PC-3 (cell line): Measurements from ENCODE around the gene POLD2. TPM values are rescaled to one million over a fixed set of nuclear protein-coding genes. Genes with fewer than 3 reads are reported as not detected.

Source experiments
- ATAC-seq: fragments of 200-7000 bp; cut with Tn5 transposase; 2 replicates; pipeline ENCODE4 v1.9.1; 2020; ENCODE audit warnings: mild to moderate bottlenecking, moderate library complexity
- BruUV-seq: library from RNA; stranded (reverse); fragments of 400-500 nt; replicated peaks from 2 replicates; lab custom pipeline; 2021; lab: Mats Ljungman, UMichigan
- CTCF ChIA-PET: fragments of 300-600 bp; sonication (Branson Sonifier 250); formaldehyde crosslinking; loops from one replicate; lab custom pipeline; 2022; ENCODE audit warnings: antibody characterized with exemption; lab: Charles Lee
- POLR2A ChIA-PET: fragments of 300-600 bp; sonication (Branson Sonifier 250); formaldehyde crosslinking; loops from one replicate; lab custom pipeline; 2022; ENCODE audit warnings: antibody characterized with exemption; ENCODE audit not compliant: unreplicated experiment; lab: Charles Lee
- DNase-seq: peaks from one replicate; pipeline ENCODE4 v3.0.0-alpha.2; 2015
- H2AFZ ChIP-seq: fragments of 300-600 bp; sonication (generic); 2 replicates; pipeline ENCODE4 v1.6.0; 2016; ENCODE audit warnings: antibody characterized with exemption, low read length
- H3F3A ChIP-seq: fragments of 300-600 bp; sonication (generic); one replicate; pipeline ENCODE4 v1.6.0; 2017; ENCODE audit warnings: antibody characterized with exemption, low read length, control low read depth, mild to moderate bottlenecking; ENCODE audit not compliant: unreplicated experiment
- H3K27ac ChIP-seq: fragments of 300-600 bp; sonication (generic); 2 replicates; pipeline ENCODE4 v1.5.1; 2016; ENCODE audit warnings: mild to moderate bottlenecking, low read length
- H3K27me3 ChIP-seq: fragments of 300-600 bp; sonication (generic); 2 replicates; pipeline ENCODE4 v1.6.1; 2016; ENCODE audit warnings: low read length, mixed read lengths
- H3K36me3 ChIP-seq: fragments of 300-600 bp; sonication (generic); 2 replicates; pipeline ENCODE4 v1.6.1; 2016; ENCODE audit warnings: low read depth, mixed run types, low read length, mixed read lengths
- H3K4me1 ChIP-seq: fragments of 300-600 bp; sonication (generic); 2 replicates; pipeline ENCODE4 v1.5.1; 2016; ENCODE audit warnings: low read length; ENCODE audit not compliant: insufficient read depth
- H3K4me2 ChIP-seq: fragments of 300-600 bp; sonication (generic); 2 replicates; pipeline ENCODE4 v1.6.0; 2016; ENCODE audit warnings: low read length
- H3K4me3 ChIP-seq: fragments of 300-600 bp; sonication (generic); 2 replicates; pipeline ENCODE4 v1.5.1; 2016; ENCODE audit warnings: mild to moderate bottlenecking, low read length, mixed read lengths
- H3K79me2 ChIP-seq: fragments of 300-600 bp; sonication (generic); 2 replicates; pipeline ENCODE4 v1.6.1; 2017; ENCODE audit warnings: low read length, mixed read lengths
- H3K9ac ChIP-seq: fragments of 300-600 bp; sonication (generic); 2 replicates; pipeline ENCODE4 v1.6.0; 2016; ENCODE audit warnings: mild to moderate bottlenecking, low read length
- H3K9me2 ChIP-seq: fragments of 300-600 bp; sonication (generic); replicated peaks from 2 replicates; pipeline ENCODE4 v1.6.1; 2016; ENCODE audit warnings: mixed run types, low read length, mixed read lengths
- H3K9me3 ChIP-seq: fragments of 300-600 bp; sonication (generic); 2 replicates; pipeline ENCODE4 v1.6.1; 2016; ENCODE audit warnings: low read length, mixed read lengths
- H4K20me1 ChIP-seq: fragments of 300-600 bp; sonication (generic); 2 replicates; pipeline ENCODE4 v1.6.1; 2016; ENCODE audit warnings: low read length, mixed read lengths
- CTCF ChIP-seq: fragments of 300-600 bp; sonication (generic); conservative IDR thresholded peaks from 2 replicates; pipeline ENCODE4 v1.5.1; 2017; ENCODE audit warnings: antibody characterized with exemption, low read depth, mild to moderate bottlenecking, low read length
- EZH2 ChIP-seq: fragments of 300-600 bp; sonication (generic); IDR thresholded peaks from one replicate; pipeline ENCODE4 v1.6.1; 2017; ENCODE audit warnings: antibody characterized with exemption, mild to moderate bottlenecking, low read length; ENCODE audit not compliant: unreplicated experiment
- EZH2phosphoT487 ChIP-seq: fragments of 300-600 bp; sonication (generic); IDR thresholded peaks from 2 replicates; pipeline ENCODE4 v1.6.1; 2018; ENCODE audit warnings: mild to moderate bottlenecking, antibody characterized with exemption, low read length, borderline replicate concordance
- intact Hi-C: fragments of 100-400 bp; cut with micrococcal nuclease; formaldehyde crosslinking; loops from 2 replicates; pipeline ENCODE4 v1.9.0; 2023
- total RNA-seq: library from RNA; depleted of rRNA; stranded (reverse); fragments of >200 nt; gene quantifications from 2 replicates; pipeline ENCODE4 v1.2.3, GENCODE V29; 2014

POLD2 gene
- total RNA-seq, 1 experiment from 2014 or later: 224 TPM

GRCh38 chr7:44101303-44101965 is 21.9 kb downstream of the POLD2 start:
- POLR2A ChIA-PET: no interaction called here
- no peak overlapping the region for H3K4me2 ChIP-seq
- DNase-seq (no peak), ATAC-seq (no peak)
- CTCF ChIA-PET: no interaction called here
- no peaks in the 10 kb centered on the region for H3K79me2 ChIP-seq
- H4K20me1 ChIP-seq: no peaks in the 10 kb centered on the region
- H3K27ac ChIP-seq: no peak overlapping the region
- H3F3A ChIP-seq: no peaks in the 10 kb centered on the region
- intact Hi-C loops: no loop called here
- no peaks in the 10 kb centered on the region for H3K9me3 ChIP-seq
- no peak overlapping the region for H3K4me3 ChIP-seq
- TF ChIP-seq EZH2phosphoT487 (no peak), EZH2 (no peak), CTCF (no peak)
- BruUV-seq: no TSS peak
- no peaks in the 10 kb centered on the region for H3K27me3 ChIP-seq
- no peak overlapping the region for H3K9ac ChIP-seq
- no peaks in the 10 kb centered on the region for H3K4me1 ChIP-seq
- no peaks in the 10 kb centered on the region for H3K9me2 ChIP-seq
- no peak overlapping the region for H2AFZ ChIP-seq
- H3K36me3 ChIP-seq: no peaks in the 10 kb centered on the region

GRCh38 chr7:44100458-44101302 is 22.7 kb downstream of the POLD2 start:
- TF ChIP-seq EZH2phosphoT487: no peak
- no peak for TF ChIP-seq CTCF
- BruUV-seq: no TSS peak
- ATAC-seq: no peak
- H3K4me3 ChIP-seq: no peak overlapping the region
- no peaks in the 10 kb centered on the region for H3K9me2 ChIP-seq
- intact Hi-C loops: no loop called here
- POLR2A ChIA-PET: no interaction called here
- no peak for DNase-seq
- H2AFZ ChIP-seq: no peak overlapping the region
- no peaks in the 10 kb centered on the region for H3F3A ChIP-seq
- H3K27ac ChIP-seq: no peak overlapping the region
- CTCF ChIA-PET: no interaction called here
- H3K9me3 ChIP-seq: no peaks in the 10 kb centered on the region
- no peak overlapping the region for H3K9ac ChIP-seq
- H3K4me2 ChIP-seq: no peak overlapping the region
- H3K27me3 ChIP-seq: no peaks in the 10 kb centered on the region
- no peaks in the 10 kb centered on the region for H3K79me2 ChIP-seq
- no peaks in the 10 kb centered on the region for H3K36me3 ChIP-seq
- no peaks in the 10 kb centered on the region for H4K20me1 ChIP-seq
- no peaks in the 10 kb centered on the region for H3K4me1 ChIP-seq

- H3K27me3 ChIP-seq: no peaks in the 10 kb centered on the region
- POLR2A ChIA-PET: no interaction called here
- H3K4me1 ChIP-seq: no peaks in the 10 kb centered on the region
- ATAC-seq (no peak), DNase-seq (no peak)
- H3F3A ChIP-seq: no peaks in the 10 kb centered on the region
- TF ChIP-seq CTCF (no peak), EZH2phosphoT487 (no peak), EZH2 (no peak)
- intact Hi-C loops: no loop called here
- H2AFZ ChIP-seq: no peak overlapping the region
- H3K9me3 ChIP-seq: no peaks in the 10 kb centered on the region
- H3K27ac ChIP-seq: no peak overlapping the region
- H3K4me2 ChIP-seq: no peak overlapping the region
- no TSS peak for BruUV-seq
- H3K9ac ChIP-seq: no peak overlapping the region
- H3K9me2 ChIP-seq: no peaks in the 10 kb centered on the region
- no peaks in the 10 kb centered on the region for H3K79me2 ChIP-seq
- no peaks in the 10 kb centered on the region for H3K36me3 ChIP-seq
- H4K20me1 ChIP-seq: no peaks in the 10 kb centered on the region
- no peak overlapping the region for H3K4me3 ChIP-seq
- CTCF ChIA-PET: no interaction called here
Measured at GRCh38 chr7:44099669-44100068, 23.7 kb downstream of the POLD2 start.
